Diencephalon (tissue), 1 donor: ENCODE data around the gene OLA1. TPM values are rescaled to one million over a fixed set of nuclear protein-coding genes. Genes with fewer than 3 reads are reported as not detected.

ENCODE experiments used
- small RNA-seq: library from RNA; depleted of rRNA; stranded (forward); fragments of <200 nt; gene quantifications from one replicate; pipeline ENCODE3, GENCODE V24; 2014
- total RNA-seq: library from RNA; depleted of rRNA; stranded (reverse); fragments of >200 nt; gene quantifications from one replicate; pipeline ENCODE4 v1.2.3, GENCODE V29; 2014

OLA1 gene
- 128 TPM for total RNA-seq

GRCh38 chr2:174248187-174248997, at the start of gene OLA1:
Gene OLA1 (minus strand): TSS chr2:174248532. CDS start chr2:174246815, 1,717 bp downstream.

Small RNA genes within 50 kb of the gene (small RNA-seq; reads per million reads assigned to genes)
- not detected for gene RF00019

Other genes starting within 250 kb of the OLA1 start
- gene SP9, start 86.4 kb upstream of the OLA1 start, total RNA-seq, result 14.5 TPM
- gene SCRN3, start 147.2 kb upstream of the OLA1 start, total RNA-seq, result 49.6 TPM
- gene GPR155, start 238.5 kb upstream of the OLA1 start, total RNA-seq, result 26.8 TPM